Karpas-422 (cell line): ENCODE data around the gene CES5A. TPM values are rescaled to one million over a fixed set of nuclear protein-coding genes. Genes with fewer than 3 reads are reported as not detected.
"Not testable (repeated sequence)": the region's sequence is repeated elsewhere in the genome, so short reads cannot be mapped to it uniquely, and the experiment has no call there.

Experiments
- DNase-seq: peaks from one replicate; pipeline ENCODE4 v3.0.0-alpha.2; 2015
- H2AFZ ChIP-seq: fragments of 200-600 bp; sonication (generic); 2 replicates; pipeline ENCODE4 v1.6.1; 2014; ENCODE audit warnings: antibody characterized with exemption, low read length, mixed read lengths
- H3K27ac ChIP-seq: fragments of 200-600 bp; sonication (generic); 2 replicates; pipeline ENCODE4 v1.5.1; 2014; ENCODE audit warnings: mild to moderate bottlenecking, low read length, moderate library complexity
- H3K27me3 ChIP-seq: fragments of 200-600 bp; sonication (generic); 2 replicates; pipeline ENCODE4 v1.6.1; 2014; ENCODE audit warnings: low read length, mixed read lengths
- H3K36me3 ChIP-seq: fragments of 200-600 bp; sonication (generic); 2 replicates; pipeline ENCODE4 v1.6.1; 2014; ENCODE audit warnings: low read length, mixed read lengths; ENCODE audit not compliant: insufficient read depth
- H3K4me1 ChIP-seq: fragments of 200-600 bp; sonication (generic); 2 replicates; pipeline ENCODE4 v1.6.1; 2014; ENCODE audit warnings: mild to moderate bottlenecking, low read length, mixed read lengths
- H3K4me2 ChIP-seq: fragments of 200-600 bp; sonication (generic); 2 replicates; pipeline ENCODE4 v1.6.1; 2014; ENCODE audit warnings: low read length, low read depth, mild to moderate bottlenecking; ENCODE audit not compliant: poor library complexity, severe bottlenecking
- H3K4me3 ChIP-seq: fragments of 200-600 bp; sonication (generic); 2 replicates; pipeline ENCODE4 v1.5.1; 2014; ENCODE audit warnings: mild to moderate bottlenecking, antibody characterized with exemption, low read length, mixed read lengths
- H3K79me2 ChIP-seq: fragments of 200-600 bp; sonication (generic); 2 replicates; pipeline ENCODE4 v1.6.1; 2014; ENCODE audit warnings: mild to moderate bottlenecking, low read length, mixed read lengths
- H3K9ac ChIP-seq: fragments of 200-600 bp; sonication (generic); 2 replicates; pipeline ENCODE4 v1.6.0; 2014; ENCODE audit warnings: low read length
- H3K9me2 ChIP-seq: fragments of 200-600 bp; sonication (generic), shearing (Covaris generic); replicated peaks from 2 replicates; pipeline ENCODE4 v1.6.0; 2014; ENCODE audit warnings: mild to moderate bottlenecking, low read length, moderate library complexity; ENCODE audit not compliant: insufficient read depth
- H3K9me3 ChIP-seq: fragments of 300-700, 200-600 bp; sonication (generic); 2 replicates; pipeline ENCODE4 v1.6.1; 2014; ENCODE audit warnings: low read length, mixed read lengths
- H4K20me1 ChIP-seq: fragments of 200-600 bp; sonication (generic); 2 replicates; pipeline ENCODE4 v1.6.1; 2014; ENCODE audit warnings: mild to moderate bottlenecking, antibody characterized with exemption, low read length, low read depth; ENCODE audit not compliant: insufficient read depth
- total RNA-seq: library from RNA; depleted of rRNA; stranded (reverse); fragments of >200 nt; shearing (Covaris generic); gene quantifications from 2 replicates; pipeline ENCODE4 v1.2.3, GENCODE V29; 2014; ENCODE audit warnings: low replicate concordance

The CES5A gene
- total RNA-seq, 1 experiment from 2014 or later: not detected

DNA sequence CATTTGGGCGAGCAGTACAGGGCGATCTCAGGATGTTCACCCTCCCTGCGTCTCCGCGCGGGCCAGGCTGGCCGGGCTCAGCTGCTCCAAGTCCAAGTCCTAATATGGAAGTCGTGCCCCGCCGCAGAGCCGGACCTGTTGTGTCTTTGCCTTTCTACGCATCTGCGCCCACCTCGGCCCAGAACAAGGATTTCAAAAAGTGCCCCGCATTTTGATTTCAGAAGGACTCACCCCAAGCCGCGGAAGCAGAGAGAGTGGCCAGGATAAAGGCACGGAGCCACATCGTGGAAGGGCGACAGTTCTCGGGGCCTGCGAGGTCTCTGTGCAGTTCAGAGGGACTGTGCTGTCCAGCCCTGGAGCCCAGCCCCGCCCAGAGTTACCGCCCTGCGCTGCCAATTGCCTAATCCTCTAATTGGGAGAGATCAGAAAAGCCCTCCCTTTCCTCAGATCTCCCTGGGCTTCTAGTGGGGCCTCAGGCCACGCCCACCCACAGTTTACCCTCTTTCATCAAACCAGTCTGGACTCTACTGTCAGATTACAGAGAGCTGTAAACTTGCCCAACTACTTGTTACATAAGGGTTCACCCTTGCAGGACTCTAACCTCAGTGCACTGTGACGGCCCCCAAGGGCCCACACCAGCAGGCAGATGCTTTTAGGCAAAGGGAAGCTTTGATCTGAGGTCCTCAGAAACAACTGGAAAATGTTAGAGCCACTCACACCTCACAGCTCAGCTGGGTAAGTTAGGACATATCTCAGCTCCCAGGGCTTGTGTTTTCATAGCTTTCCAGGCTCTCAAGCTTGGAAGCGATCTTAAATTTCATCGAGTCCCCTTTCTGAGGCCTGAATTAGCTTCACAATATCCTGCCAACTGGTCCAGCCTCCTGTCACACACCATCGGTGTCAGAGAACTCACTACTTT lies 42.1 kb downstream of the CES5A start, which contains the start of gene CES1:
Gene CES1, minus strand, starts transcription at position 324 of the 919 bp plus-strand sequence. Its CDS starts 41 bp downstream, at position 283.
- H3K27ac ChIP-seq: no peak within 1 kb of the TSS

DNA sequence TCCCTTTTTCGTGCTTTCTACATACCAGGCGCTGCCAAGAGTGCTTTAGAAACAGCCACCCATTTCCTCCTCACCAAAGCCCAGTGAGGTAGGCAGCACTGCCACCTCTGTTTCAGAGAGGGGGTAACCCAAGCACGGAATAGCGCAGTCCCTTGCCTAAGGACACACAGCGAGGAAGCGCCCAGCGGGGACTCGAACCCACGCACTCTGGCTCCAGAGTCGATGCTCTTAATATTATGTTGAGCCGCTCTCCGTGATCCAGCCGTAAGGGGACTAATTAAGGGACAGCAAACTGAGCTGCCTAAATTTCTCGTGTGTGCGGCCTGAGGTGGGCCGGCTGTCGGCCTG lies 42.8 kb downstream of the CES5A start:
- no peaks in the 10 kb centered on the region for H3K27me3 ChIP-seq
- no peak overlapping the region for H3K27ac ChIP-seq
- no peak overlapping the region for H3K4me3 ChIP-seq
- no peaks in the 10 kb centered on the region for H3K4me1 ChIP-seq
- no peak overlapping the region for H3K4me2 ChIP-seq
- H3K9me2 ChIP-seq: no peaks in the 10 kb centered on the region
- no peaks in the 10 kb centered on the region for H3K9me3 ChIP-seq
- DNase-seq: no peak
- H2AFZ ChIP-seq: no peak overlapping the region
- no peaks in the 10 kb centered on the region for H4K20me1 ChIP-seq
- H3K9ac ChIP-seq: no peak overlapping the region
- H3K36me3 ChIP-seq: no peaks in the 10 kb centered on the region
- H3K79me2 ChIP-seq: no peaks in the 10 kb centered on the region

More for the DNA sequence above, 42.1 kb downstream of the CES5A start, which contains the start of gene CES1:
- Histone ChIP-seq H3K4me2 (no peak within 1 kb of the TSS), H3K9me3 (no peaks in the 10 kb centered on the region), H3K79me2 (no peaks in the 10 kb centered on the region), H3K4me3 (no peak within 1 kb of the TSS), H4K20me1 (no peaks in the 10 kb centered on the region), H3K36me3 (no peaks in the 10 kb centered on the region), H3K27me3 (no peaks in the 10 kb centered on the region), H2AFZ (no peak within 1 kb of the TSS), H3K4me1 (no peaks in the 10 kb centered on the region), H3K9ac (no peak within 1 kb of the TSS), H3K9me2 (no peaks in the 10 kb centered on the region)
- DNase-seq: no peak

DNA sequence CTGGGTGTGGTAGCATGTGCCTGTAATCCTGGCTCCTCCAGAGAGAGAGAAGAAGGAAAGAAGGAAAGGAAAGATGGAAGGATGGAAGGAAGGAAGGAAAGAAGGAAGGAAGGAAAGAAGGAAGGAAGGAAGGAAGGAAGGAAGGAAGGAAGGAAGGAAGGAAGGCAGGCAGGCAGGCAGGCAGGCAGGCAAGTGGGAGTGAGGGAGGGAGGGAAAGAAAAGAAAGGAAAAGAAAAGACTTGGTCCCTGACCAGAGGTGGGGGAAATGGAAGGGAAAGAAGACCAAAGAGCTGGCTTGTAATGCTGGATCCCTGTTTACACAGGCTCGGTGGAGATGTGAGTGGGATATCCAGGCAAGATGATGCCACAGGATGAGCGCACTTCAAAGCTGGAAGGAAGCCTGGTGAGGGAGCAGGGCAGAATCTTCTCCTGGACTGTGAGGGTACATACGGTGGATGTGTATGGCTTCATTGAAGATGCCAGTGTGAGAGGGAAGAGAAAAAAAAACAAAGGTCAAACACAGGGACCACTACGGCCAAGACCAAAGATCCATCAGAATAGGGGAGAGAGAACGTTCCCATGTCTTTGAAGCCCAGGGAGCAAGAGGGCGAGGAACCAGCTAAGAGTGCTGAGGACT lies 44.4 kb downstream of the CES5A start:
- Histone ChIP-seq H3K36me3 (no peaks in the 10 kb centered on the region), H3K9ac (no peak overlapping the region), H3K4me1 (no peaks in the 10 kb centered on the region), H4K20me1 (no peaks in the 10 kb centered on the region), H3K9me2 (no peaks in the 10 kb centered on the region), H3K4me3 (no peak overlapping the region), H3K27me3 (no peaks in the 10 kb centered on the region), H3K79me2 (no peaks in the 10 kb centered on the region), H3K4me2 (no peak overlapping the region), H3K27ac (no peak overlapping the region), H2AFZ (no peak overlapping the region), H3K9me3 (no peaks in the 10 kb centered on the region)
- no peak for DNase-seq

DNA sequence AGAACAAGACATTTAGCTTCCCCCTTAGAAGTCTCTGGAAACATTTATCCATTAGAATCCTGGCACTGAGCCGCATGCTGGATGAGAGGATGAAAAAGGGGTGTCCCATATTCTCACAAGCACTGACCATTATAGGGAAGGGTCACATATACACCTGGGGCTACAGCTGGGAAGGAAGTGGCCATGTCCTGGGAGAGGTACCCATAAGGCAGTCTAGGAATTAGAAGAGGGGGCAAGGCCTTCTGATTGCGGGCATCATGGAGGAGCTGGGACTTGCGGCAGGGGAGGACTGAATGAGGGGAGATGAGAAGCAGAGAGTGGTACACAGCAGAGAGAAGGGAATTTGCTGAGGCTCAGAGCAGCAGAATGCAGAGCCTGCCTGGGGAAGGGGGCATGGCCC lies 45.9 kb downstream of the CES5A start:
- H3K27ac ChIP-seq, DNase-seq, H3K79me2 ChIP-seq, H3K4me1 ChIP-seq, H3K27me3 ChIP-seq, H3K4me2 ChIP-seq, H3K9me2 ChIP-seq, H3K9me3 ChIP-seq, H3K4me3 ChIP-seq, H3K9ac ChIP-seq, H4K20me1 ChIP-seq, H2AFZ ChIP-seq, H3K36me3 ChIP-seq: not testable (repeated sequence)

DNA sequence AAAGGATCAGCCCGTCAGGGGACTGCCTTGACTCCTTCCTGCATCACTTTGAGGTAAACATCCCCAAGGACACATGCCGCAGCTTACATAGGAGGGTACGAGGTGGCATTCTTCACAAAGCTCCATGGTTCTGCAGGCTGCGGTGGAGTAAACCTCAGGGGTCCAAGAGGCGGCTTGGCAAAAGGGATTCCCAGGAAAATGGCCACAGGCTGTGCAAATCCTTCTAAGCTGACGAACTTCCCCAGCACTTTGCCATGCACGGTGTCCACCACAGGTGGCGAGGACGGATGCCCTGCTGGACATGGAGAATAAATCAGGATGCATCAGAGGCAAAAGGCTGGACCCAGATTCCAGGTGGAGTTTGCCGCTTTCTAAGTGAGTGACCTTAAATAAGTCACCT lies 46.5 kb downstream of the CES5A start:
- no peak for DNase-seq
- Histone ChIP-seq H3K4me1 (no peaks in the 10 kb centered on the region), H2AFZ (no peak overlapping the region), H3K27ac (no peak overlapping the region), H3K4me2 (no peak overlapping the region), H3K9ac (no peak overlapping the region), H3K9me3 (no peaks in the 10 kb centered on the region), H3K27me3 (no peaks in the 10 kb centered on the region), H3K79me2 (no peaks in the 10 kb centered on the region), H3K36me3 (no peaks in the 10 kb centered on the region), H3K9me2 (no peaks in the 10 kb centered on the region), H3K4me3 (no peak overlapping the region), H4K20me1 (no peaks in the 10 kb centered on the region)

DNA sequence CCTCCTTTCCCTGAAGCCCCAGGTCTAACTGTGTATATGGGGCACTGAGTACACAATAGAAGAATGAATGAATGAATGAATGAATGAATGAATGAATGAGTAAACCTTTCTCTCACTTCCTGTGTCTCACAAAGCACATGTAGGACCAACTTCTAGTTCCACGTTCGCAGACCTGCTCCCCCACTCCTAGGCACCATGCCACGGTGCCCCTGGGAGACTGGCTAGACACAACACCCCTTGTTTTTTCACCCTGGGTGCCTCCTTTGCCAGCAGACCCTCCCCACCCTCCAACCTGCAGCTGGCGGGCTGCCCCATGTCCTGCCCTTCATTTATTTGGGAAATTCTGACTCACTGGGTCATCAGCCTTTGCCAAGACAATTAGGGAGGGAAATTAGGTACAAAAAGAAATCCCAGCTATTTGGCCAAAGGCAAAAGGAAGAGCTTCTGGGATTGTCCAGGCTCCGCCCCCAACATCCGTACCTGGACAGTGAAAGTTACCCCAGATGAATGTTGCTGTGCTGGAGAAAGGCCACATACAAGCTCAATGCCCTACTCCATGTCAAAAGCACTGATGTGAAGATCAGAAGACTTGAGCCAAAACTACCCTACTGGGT lies 50.0 kb downstream of the CES5A start:
- Histone ChIP-seq H3K27ac (no peak overlapping the region), H4K20me1 (no peaks in the 10 kb centered on the region), H3K4me3 (no peak overlapping the region), H3K36me3 (no peaks in the 10 kb centered on the region), H3K27me3 (no peaks in the 10 kb centered on the region), H3K79me2 (no peaks in the 10 kb centered on the region), H2AFZ (no peak overlapping the region), H3K9me3 (no peaks in the 10 kb centered on the region), H3K9ac (no peak overlapping the region), H3K9me2 (no peaks in the 10 kb centered on the region), H3K4me2 (no peak overlapping the region), H3K4me1 (no peaks in the 10 kb centered on the region)
- no peak for DNase-seq

DNA sequence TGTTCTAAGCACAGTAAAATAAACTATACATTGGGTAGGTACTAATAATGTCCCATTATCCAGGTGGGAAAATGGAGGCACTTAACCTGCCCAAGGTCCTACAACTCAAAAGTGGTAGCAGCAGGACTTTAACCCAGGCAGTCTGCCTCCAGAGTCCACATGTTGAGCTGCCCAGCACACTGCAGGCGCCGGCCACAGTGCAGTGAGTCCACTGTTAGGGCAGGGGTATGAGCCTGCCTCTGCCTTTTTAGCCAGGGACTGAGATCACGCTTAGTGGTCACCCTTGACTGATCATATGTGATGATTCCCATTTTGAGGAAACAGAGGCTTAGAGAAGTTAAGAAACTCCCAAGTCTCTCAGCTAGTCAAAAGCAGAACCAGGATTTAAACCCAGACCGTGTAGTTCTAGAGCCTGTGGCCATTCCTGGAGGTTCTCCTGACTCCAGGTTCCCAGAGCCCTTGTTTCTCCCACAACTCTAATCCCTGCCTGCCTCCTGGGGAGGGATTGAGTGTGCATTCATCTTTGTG lies 50.6 kb downstream of the CES5A start:
- Histone ChIP-seq H3K27ac (no peak overlapping the region), H3K4me2 (no peak overlapping the region), H3K9me2 (no peaks in the 10 kb centered on the region), H2AFZ (no peak overlapping the region), H3K4me3 (no peak overlapping the region), H3K27me3 (no peaks in the 10 kb centered on the region), H4K20me1 (no peaks in the 10 kb centered on the region), H3K36me3 (no peaks in the 10 kb centered on the region), H3K9me3 (no peaks in the 10 kb centered on the region), H3K9ac (no peak overlapping the region), H3K4me1 (no peaks in the 10 kb centered on the region), H3K79me2 (no peaks in the 10 kb centered on the region)
- DNase-seq: no peak

DNA sequence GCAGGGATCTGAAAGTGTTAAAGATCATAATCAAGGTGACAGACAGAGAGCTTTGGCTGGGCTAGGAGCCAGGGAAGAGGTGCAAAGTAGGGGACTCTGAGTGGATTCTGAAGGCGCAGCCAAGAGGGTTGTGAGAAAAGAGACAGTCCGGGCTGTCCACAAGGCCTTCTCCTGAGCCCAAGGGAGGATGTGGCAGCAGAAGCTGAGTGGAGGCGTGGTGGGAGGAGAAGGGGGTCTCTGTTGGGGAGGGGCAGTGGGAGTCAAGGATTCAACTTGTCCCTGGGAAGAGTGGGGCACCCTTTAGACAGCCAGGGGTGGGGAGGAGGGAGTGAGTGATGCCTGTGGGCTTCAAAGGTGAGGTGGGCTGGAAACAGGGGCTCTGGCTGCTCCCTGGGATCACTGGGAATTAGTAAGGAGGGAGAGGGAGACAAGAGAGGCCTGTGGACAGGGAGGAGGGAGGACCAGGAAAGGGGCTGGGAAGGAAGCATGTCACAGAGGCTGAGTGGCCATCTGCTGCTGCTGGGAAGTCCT lies 52.8 kb downstream of the CES5A start:
- Histone ChIP-seq H3K27me3 (no peaks in the 10 kb centered on the region), H3K4me2 (no peak overlapping the region), H3K79me2 (no peaks in the 10 kb centered on the region), H3K4me1 (no peaks in the 10 kb centered on the region), H3K27ac (no peak overlapping the region), H3K9me2 (no peaks in the 10 kb centered on the region), H3K4me3 (no peak overlapping the region), H3K9me3 (no peaks in the 10 kb centered on the region), H2AFZ (no peak overlapping the region), H3K36me3 (no peaks in the 10 kb centered on the region), H3K9ac (no peak overlapping the region), H4K20me1 (no peaks in the 10 kb centered on the region)
- DNase-seq: no peak
